Measurements from ENCODE around the gene CACNA1A. TPM values are rescaled to one million over a fixed set of nuclear protein-coding genes. Genes with fewer than 3 reads are reported as not detected.

The CACNA1A gene
- polyA plus RNA-seq, 3 donors: 2.0 to 2.9 (median 2.1) TPM

- DNase-seq: peak; percentile 93
Measured at GRCh38 chr19:13164343-13165161, 341.7 kb downstream of the CACNA1A start.

- DNase-seq: peak; percentile 90
Measured at GRCh38 chr19:13163609-13164342, 342.5 kb downstream of the CACNA1A start.

- DNase-seq: peak; percentile 96
Measured at GRCh38 chr19:13162724-13163608, 343.3 kb downstream of the CACNA1A start.

GRCh38 chr19:13160557-13160956 is 345.7 kb downstream of the CACNA1A start:
- no peak for DNase-seq

- DNase-seq: no peak
Measured at GRCh38 chr19:13159713-13160112, 346.6 kb downstream of the CACNA1A start.
